GM23338 (cell line): ENCODE results near the gene BTNL9. TPM values are rescaled to one million over a fixed set of nuclear protein-coding genes. Genes with fewer than 3 reads are reported as not detected.

Experiments
- ATAC-seq: fragments of 200-7000 bp; cut with Tn5 transposase; 3 replicates; pipeline ENCODE4 v1.9.1; 2020
- DNase-seq: peaks from one replicate; pipeline ENCODE4 v3.0.0-alpha.2; 2015; ENCODE audit warnings: low spot score
- H2AFZ ChIP-seq: fragments of 200-600 bp; sonication (generic); 2 replicates; pipeline ENCODE4 v1.8.0; 2016; ENCODE audit warnings: antibody characterized with exemption, mild to moderate bottlenecking, moderate library complexity
- H3F3A ChIP-seq: fragments of 200-600 bp; sonication (generic); replicated peaks from 2 replicates; pipeline ENCODE4 v1.8.0; 2017; ENCODE audit warnings: antibody characterized with exemption, mixed run types, low read depth
- H3K27ac ChIP-seq: fragments of 200-600 bp; sonication (generic); 2 replicates; pipeline ENCODE4 v1.6.1; 2016; ENCODE audit warnings: low read depth
- H3K27me3 ChIP-seq: fragments of 200-600 bp; sonication (generic); 2 replicates; pipeline ENCODE4 v1.8.0; 2016; ENCODE audit warnings: mild to moderate bottlenecking, mixed run types, moderate library complexity; ENCODE audit not compliant: insufficient read depth
- H3K36me3 ChIP-seq: fragments of 200-600 bp; sonication (generic); 2 replicates; pipeline ENCODE4 v1.8.0; 2016; ENCODE audit warnings: mild to moderate bottlenecking; ENCODE audit not compliant: insufficient read depth
- H3K4me1 ChIP-seq: fragments of 200-600 bp; sonication (generic); 2 replicates; pipeline ENCODE4 v1.8.0; 2016; ENCODE audit warnings: mild to moderate bottlenecking, moderate library complexity; ENCODE audit not compliant: insufficient read depth
- H3K4me2 ChIP-seq: fragments of 200-600 bp; sonication (generic); 2 replicates; pipeline ENCODE4 v1.7.1; 2017; ENCODE audit warnings: mixed run types
- H3K4me3 ChIP-seq: fragments of 200-600 bp; sonication (generic); 2 replicates; pipeline ENCODE4 v1.6.1; 2016; ENCODE audit warnings: mixed run types
- H3K79me2 ChIP-seq: fragments of 200-600 bp; sonication (generic); replicated peaks from 2 replicates; pipeline ENCODE4 v1.8.0; 2017; ENCODE audit warnings: mild to moderate bottlenecking; ENCODE audit not compliant: insufficient read depth
- H3K9me2 ChIP-seq: fragments of 200-600 bp; sonication (generic); 2 replicates; pipeline ENCODE4 v1.8.0; 2017; ENCODE audit not compliant: insufficient read depth
- H4K20me1 ChIP-seq: fragments of 200-600 bp; sonication (generic); replicated peaks from 2 replicates; pipeline ENCODE4 v1.8.0; 2017; ENCODE audit warnings: mild to moderate bottlenecking; ENCODE audit not compliant: insufficient read depth
- H3K27ac Mint-ChIP-seq: 2 replicates; pipeline ENCODE4 v1.8.0; 2020; ENCODE audit warnings: inconsistent platforms, mild to moderate bottlenecking, moderate library complexity, mixed read lengths
- H3K27me3 Mint-ChIP-seq: 3 replicates; pipeline ENCODE4 v1.8.0; 2022; ENCODE audit warnings: low read depth, mild to moderate bottlenecking, moderate library complexity, mixed read lengths, inconsistent platforms; ENCODE audit not compliant: insufficient read depth, poor library complexity
- H3K36me3 Mint-ChIP-seq: 3 replicates; pipeline ENCODE4 v1.8.0; 2021; ENCODE audit warnings: low read depth, mild to moderate bottlenecking, inconsistent platforms, moderate library complexity, mixed read lengths
- H3K4me1 Mint-ChIP-seq: 3 replicates; pipeline ENCODE4 v1.8.0; 2020; ENCODE audit warnings: mild to moderate bottlenecking, inconsistent platforms, mixed read lengths
- H3K4me3 Mint-ChIP-seq: 3 replicates; pipeline ENCODE4 v1.8.0; 2021; ENCODE audit warnings: moderate library complexity, mild to moderate bottlenecking, inconsistent platforms, mixed read lengths
- H3K9me3 Mint-ChIP-seq: 3 replicates; pipeline ENCODE4 v1.8.0; 2020; ENCODE audit warnings: moderate library complexity, mild to moderate bottlenecking, inconsistent platforms, mixed read lengths
- CREB1 ChIP-seq: fragments of 250-450 bp; sonication (Bioruptor Pico); IDR thresholded peaks from 2 replicates; pipeline ENCODE4 v1.5.0; 2020; ENCODE audit warnings: low read depth, mild to moderate bottlenecking, moderate library complexity
- EZH2 ChIP-seq: fragments of 200-600 bp; sonication (generic); IDR thresholded peaks from one replicate; pipeline ENCODE4 v1.8.0; 2017; ENCODE audit warnings: antibody characterized with exemption, mild to moderate bottlenecking, low read depth; ENCODE audit not compliant: unreplicated experiment
- EZH2phosphoT487 ChIP-seq: fragments of 200-600 bp; sonication (generic); IDR thresholded peaks from one replicate; pipeline ENCODE4 v1.8.1; 2018; ENCODE audit warnings: antibody characterized with exemption; ENCODE audit not compliant: unreplicated experiment
- JUNB ChIP-seq: IDR thresholded peaks from one replicate; pipeline ENCODE4 v1.6.1; 2016; ENCODE audit warnings: antibody characterized with exemption; ENCODE audit not compliant: unreplicated experiment
- NANOG ChIP-seq: IDR thresholded peaks from 2 replicates; pipeline ENCODE4 v1.6.1; 2016; ENCODE audit warnings: antibody characterized with exemption, borderline replicate concordance
- POLR2AphosphoS5 ChIP-seq: IDR thresholded peaks from 2 replicates; pipeline ENCODE4 v1.6.1; 2016; ENCODE audit warnings: antibody characterized with exemption, low read depth
- STAT1 ChIP-seq: IDR thresholded peaks from one replicate; pipeline ENCODE4 v1.6.1; 2016; ENCODE audit warnings: antibody characterized with exemption; ENCODE audit not compliant: unreplicated experiment
- ZNF114 ChIP-seq: fragments of 250-450 bp; sonication (Bioruptor Pico); IDR thresholded peaks from 2 replicates; pipeline ENCODE4 v1.5.0; 2020; ENCODE audit warnings: mild to moderate bottlenecking, moderate library complexity
- ZNF331 ChIP-seq: fragments of 250-450 bp; sonication (Bioruptor Pico); IDR thresholded peaks from 2 replicates; pipeline ENCODE4 v1.5.0; 2020; ENCODE audit warnings: low read depth, mild to moderate bottlenecking, moderate library complexity
- long read RNA-seq: library from polyadenylated mRNA; unstranded; transcript quantifications from one replicate; pipeline ENCODE4 v2.0.0, GENCODE V29; 2020; ENCODE audit not compliant: unreplicated experiment
- polyA plus RNA-seq: library from polyadenylated mRNA; unstranded; fragments of >200 nt; fragmentation: Nextera tagmentation; extraction: Ambion mirVana; gene quantifications from 2 replicates; pipeline ENCODE4 v1.2.1, GENCODE V29; 2016
- total RNA-seq: library from RNA; depleted of rRNA; stranded (reverse); fragments of >200 nt; shearing (Covaris generic); gene quantifications from 2 replicates; pipeline ENCODE4 v1.2.3, GENCODE V29; 2014; rRNA removed
- TF ChIP-seq, protein P1 (sequence below), 2 experiments: fragments of 200-600 bp in 1 of 2; sonication (generic) in 1 of 2; conservative IDR thresholded peaks; 2 replicates each; pipeline versions ENCODE4 v1.5.1 to v1.6.1; 2016 to 2017; ENCODE audit warnings: antibody characterized with exemption in 2 of 2, low read depth in 2 of 2, mild to moderate bottlenecking in 2 of 2, moderate library complexity in 1 of 2
- TF ChIP-seq, protein P2 (sequence below): IDR thresholded peaks from 2 replicates; pipeline ENCODE4 v1.6.1; 2016; ENCODE audit warnings: antibody characterized with exemption
- TF ChIP-seq, protein P3 (sequence below): IDR thresholded peaks from one replicate; pipeline ENCODE4 v1.6.1; 2018; ENCODE audit warnings: antibody characterized with exemption; ENCODE audit not compliant: unreplicated experiment
- TF ChIP-seq, protein P4 (sequence below): fragments of 250-450 bp; sonication (Bioruptor Pico); IDR thresholded peaks from 2 replicates; pipeline ENCODE4 v1.5.0; 2020; ENCODE audit warnings: mild to moderate bottlenecking, moderate library complexity

BTNL9 gene
- 2.8 and 3.4 TPM in 2 replicates for total RNA-seq
- polyA plus RNA-seq: 0.21 and 0.37 TPM in 2 replicates
- long read RNA-seq: 0 reads

DNA sequence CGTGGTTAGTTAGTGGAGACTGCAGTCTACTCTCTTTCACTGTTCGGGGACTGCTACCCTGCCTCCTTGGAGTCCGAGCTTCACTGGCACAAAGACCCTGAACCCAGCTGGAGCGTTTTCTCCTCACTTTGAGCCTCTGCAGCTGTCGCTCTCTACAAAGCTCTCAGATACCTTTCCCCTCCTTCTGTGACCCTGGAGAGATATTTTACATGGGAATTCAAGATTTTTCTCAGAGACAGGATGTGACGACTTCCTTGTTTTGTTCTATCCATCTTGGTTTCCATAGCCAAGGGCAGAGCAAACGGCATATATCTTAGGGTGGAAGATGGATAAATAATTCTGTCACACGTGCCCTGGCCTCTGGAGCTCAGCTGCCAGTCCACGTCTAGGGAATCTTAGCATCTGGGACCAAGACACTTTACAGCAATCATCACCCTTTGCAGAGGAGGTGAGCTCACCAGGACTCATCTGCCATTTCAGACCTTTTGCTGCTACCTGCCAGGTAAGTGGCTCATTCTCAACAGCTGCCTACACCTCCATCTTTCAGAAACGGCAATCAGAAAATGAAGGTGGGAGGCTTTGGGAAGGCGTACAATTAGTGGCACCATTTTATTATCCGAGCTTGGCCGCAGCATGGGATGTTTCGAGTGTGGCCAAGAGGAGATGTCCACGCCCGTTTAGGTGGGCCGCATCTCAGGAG, at the start of gene BTNL9:
BTNL9 (plus strand) TSS at position 336 of the 700 bp plus-strand sequence. CDS start 5,224 bp downstream, outside the sequence.
- DNase-seq (no peak), ATAC-seq (no peak)
- Histone ChIP-seq H3K4me2 (no peak within 1 kb of the TSS), H3K79me2 (no peaks in the 10 kb centered on the region; the same call in 1 of the 2 replicates), H4K20me1 (no peaks in the 10 kb centered on the region), H3K4me1 (no peaks in the 10 kb centered on the region; the same call in 1 of the 2 replicates), H3K27ac (no peak within 1 kb of the TSS), H3K27me3 (peaks cover 8% of the 10 kb centered on the region; the same call in 1 of the 2 replicates), H3K4me3 (no peak within 1 kb of the TSS), H2AFZ (no peak within 1 kb of the TSS; the same call in 1 of the 2 replicates), H3K9me2 (0 out of 2 replicates have a peak, but pooled peaks cover 4% of the 10 kb centered on the region), H3K36me3 (no peaks in the 10 kb centered on the region), H3F3A (no peaks in the 10 kb centered on the region)
- H3K27me3 Mint-ChIP-seq: peaks cover 6% of the 10 kb centered on the region
- peaks cover 16% of the 10 kb centered on the region for H3K4me1 Mint-ChIP-seq
- peaks cover 3% of the 10 kb centered on the region; the same call in 1 of the 3 replicates for H3K9me3 Mint-ChIP-seq
- H3K4me3 Mint-ChIP-seq: no peak within 1 kb of the TSS
- H3K36me3 Mint-ChIP-seq: no peaks in the 10 kb centered on the region; the same call in 2 of the 3 replicates
- no peak within 1 kb of the TSS for H3K27ac Mint-ChIP-seq
- TF ChIP-seq, protein P1, sequence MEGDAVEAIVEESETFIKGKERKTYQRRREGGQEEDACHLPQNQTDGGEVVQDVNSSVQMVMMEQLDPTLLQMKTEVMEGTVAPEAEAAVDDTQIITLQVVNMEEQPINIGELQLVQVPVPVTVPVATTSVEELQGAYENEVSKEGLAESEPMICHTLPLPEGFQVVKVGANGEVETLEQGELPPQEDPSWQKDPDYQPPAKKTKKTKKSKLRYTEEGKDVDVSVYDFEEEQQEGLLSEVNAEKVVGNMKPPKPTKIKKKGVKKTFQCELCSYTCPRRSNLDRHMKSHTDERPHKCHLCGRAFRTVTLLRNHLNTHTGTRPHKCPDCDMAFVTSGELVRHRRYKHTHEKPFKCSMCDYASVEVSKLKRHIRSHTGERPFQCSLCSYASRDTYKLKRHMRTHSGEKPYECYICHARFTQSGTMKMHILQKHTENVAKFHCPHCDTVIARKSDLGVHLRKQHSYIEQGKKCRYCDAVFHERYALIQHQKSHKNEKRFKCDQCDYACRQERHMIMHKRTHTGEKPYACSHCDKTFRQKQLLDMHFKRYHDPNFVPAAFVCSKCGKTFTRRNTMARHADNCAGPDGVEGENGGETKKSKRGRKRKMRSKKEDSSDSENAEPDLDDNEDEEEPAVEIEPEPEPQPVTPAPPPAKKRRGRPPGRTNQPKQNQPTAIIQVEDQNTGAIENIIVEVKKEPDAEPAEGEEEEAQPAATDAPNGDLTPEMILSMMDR (conservative IDR thresholded peaks at IDR 0.05; ENCODE audit: low read depth in 2 of 2): no peak
- no peak for TF ChIP-seq ZNF114 (CRISPR knock-in tag)
- no peak for TF ChIP-seq JUNB
- TF ChIP-seq, protein P2, sequence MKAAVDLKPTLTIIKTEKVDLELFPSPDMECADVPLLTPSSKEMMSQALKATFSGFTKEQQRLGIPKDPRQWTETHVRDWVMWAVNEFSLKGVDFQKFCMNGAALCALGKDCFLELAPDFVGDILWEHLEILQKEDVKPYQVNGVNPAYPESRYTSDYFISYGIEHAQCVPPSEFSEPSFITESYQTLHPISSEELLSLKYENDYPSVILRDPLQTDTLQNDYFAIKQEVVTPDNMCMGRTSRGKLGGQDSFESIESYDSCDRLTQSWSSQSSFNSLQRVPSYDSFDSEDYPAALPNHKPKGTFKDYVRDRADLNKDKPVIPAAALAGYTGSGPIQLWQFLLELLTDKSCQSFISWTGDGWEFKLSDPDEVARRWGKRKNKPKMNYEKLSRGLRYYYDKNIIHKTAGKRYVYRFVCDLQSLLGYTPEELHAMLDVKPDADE: no peak
- TF ChIP-seq CREB1: no peak
- no peak for TF ChIP-seq EZH2
- TF ChIP-seq NANOG: no peak
- TF ChIP-seq ZNF331 (CRISPR knock-in tag): no peak
- no peak for TF ChIP-seq EZH2phosphoT487
- TF ChIP-seq, protein P3, sequence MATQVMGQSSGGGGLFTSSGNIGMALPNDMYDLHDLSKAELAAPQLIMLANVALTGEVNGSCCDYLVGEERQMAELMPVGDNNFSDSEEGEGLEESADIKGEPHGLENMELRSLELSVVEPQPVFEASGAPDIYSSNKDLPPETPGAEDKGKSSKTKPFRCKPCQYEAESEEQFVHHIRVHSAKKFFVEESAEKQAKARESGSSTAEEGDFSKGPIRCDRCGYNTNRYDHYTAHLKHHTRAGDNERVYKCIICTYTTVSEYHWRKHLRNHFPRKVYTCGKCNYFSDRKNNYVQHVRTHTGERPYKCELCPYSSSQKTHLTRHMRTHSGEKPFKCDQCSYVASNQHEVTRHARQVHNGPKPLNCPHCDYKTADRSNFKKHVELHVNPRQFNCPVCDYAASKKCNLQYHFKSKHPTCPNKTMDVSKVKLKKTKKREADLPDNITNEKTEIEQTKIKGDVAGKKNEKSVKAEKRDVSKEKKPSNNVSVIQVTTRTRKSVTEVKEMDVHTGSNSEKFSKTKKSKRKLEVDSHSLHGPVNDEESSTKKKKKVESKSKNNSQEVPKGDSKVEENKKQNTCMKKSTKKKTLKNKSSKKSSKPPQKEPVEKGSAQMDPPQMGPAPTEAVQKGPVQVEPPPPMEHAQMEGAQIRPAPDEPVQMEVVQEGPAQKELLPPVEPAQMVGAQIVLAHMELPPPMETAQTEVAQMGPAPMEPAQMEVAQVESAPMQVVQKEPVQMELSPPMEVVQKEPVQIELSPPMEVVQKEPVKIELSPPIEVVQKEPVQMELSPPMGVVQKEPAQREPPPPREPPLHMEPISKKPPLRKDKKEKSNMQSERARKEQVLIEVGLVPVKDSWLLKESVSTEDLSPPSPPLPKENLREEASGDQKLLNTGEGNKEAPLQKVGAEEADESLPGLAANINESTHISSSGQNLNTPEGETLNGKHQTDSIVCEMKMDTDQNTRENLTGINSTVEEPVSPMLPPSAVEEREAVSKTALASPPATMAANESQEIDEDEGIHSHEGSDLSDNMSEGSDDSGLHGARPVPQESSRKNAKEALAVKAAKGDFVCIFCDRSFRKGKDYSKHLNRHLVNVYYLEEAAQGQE: no peak
- no peak for TF ChIP-seq POLR2AphosphoS5
- TF ChIP-seq STAT1: no peak
- TF ChIP-seq, protein P4, sequence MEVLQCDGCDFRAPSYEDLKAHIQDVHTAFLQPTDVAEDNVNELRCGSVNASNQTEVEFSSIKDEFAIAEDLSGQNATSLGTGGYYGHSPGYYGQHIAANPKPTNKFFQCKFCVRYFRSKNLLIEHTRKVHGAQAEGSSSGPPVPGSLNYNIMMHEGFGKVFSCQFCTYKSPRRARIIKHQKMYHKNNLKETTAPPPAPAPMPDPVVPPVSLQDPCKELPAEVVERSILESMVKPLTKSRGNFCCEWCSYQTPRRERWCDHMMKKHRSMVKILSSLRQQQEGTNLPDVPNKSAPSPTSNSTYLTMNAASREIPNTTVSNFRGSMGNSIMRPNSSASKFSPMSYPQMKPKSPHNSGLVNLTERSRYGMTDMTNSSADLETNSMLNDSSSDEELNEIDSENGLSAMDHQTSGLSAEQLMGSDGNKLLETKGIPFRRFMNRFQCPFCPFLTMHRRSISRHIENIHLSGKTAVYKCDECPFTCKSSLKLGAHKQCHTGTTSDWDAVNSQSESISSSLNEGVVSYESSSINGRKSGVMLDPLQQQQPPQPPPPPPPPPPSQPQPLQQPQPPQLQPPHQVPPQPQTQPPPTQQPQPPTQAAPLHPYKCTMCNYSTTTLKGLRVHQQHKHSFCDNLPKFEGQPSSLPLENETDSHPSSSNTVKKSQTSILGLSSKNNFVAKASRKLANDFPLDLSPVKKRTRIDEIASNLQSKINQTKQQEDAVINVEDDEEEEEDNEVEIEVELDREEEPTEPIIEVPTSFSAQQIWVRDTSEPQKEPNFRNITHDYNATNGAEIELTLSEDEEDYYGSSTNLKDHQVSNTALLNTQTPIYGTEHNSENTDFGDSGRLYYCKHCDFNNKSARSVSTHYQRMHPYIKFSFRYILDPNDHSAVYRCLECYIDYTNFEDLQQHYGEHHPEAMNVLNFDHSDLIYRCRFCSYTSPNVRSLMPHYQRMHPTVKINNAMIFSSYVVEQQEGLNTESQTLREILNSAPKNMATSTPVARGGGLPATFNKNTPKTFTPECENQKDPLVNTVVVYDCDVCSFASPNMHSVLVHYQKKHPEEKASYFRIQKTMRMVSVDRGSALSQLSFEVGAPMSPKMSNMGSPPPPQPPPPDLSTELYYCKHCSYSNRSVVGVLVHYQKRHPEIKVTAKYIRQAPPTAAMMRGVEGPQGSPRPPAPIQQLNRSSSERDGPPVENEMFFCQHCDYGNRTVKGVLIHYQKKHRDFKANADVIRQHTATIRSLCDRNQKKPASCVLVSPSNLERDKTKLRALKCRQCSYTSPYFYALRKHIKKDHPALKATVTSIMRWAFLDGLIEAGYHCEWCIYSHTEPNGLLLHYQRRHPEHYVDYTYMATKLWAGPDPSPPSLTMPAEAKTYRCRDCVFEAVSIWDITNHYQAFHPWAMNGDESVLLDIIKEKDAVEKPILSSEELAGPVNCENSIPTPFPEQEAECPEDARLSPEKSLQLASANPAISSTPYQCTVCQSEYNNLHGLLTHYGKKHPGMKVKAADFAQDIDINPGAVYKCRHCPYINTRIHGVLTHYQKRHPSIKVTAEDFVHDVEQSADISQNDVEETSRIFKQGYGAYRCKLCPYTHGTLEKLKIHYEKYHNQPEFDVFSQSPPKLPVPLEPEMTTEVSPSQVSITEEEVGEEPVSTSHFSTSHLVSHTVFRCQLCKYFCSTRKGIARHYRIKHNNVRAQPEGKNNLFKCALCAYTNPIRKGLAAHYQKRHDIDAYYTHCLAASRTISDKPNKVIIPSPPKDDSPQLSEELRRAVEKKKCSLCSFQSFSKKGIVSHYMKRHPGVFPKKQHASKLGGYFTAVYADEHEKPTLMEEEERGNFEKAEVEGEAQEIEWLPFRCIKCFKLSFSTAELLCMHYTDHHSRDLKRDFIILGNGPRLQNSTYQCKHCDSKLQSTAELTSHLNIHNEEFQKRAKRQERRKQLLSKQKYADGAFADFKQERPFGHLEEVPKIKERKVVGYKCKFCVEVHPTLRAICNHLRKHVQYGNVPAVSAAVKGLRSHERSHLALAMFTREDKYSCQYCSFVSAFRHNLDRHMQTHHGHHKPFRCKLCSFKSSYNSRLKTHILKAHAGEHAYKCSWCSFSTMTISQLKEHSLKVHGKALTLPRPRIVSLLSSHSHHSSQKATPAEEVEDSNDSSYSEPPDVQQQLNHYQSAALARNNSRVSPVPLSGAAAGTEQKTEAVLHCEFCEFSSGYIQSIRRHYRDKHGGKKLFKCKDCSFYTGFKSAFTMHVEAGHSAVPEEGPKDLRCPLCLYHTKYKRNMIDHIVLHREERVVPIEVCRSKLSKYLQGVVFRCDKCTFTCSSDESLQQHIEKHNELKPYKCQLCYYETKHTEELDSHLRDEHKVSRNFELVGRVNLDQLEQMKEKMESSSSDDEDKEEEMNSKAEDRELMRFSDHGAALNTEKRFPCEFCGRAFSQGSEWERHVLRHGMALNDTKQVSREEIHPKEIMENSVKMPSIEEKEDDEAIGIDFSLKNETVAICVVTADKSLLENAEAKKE: no peak
